Body of pancreas (tissue), 4 donors: ENCODE data around the gene SETBP1. TPM values are rescaled to one million over a fixed set of nuclear protein-coding genes. Genes with fewer than 3 reads are reported as not detected.

Experiments used
- ATAC-seq: fragments of 150-250 bp; one replicate; pipeline ENCODE4 v1.9.1; 2016
- DNase-seq, 4 donors: peaks; one replicate each; pipeline ENCODE4 v3.0.0-alpha.2; 2019
- H3K27ac ChIP-seq, 4 donors: fragments of 200-600 bp; sonication (generic); 1 replicate in 3 of 4; 2 replicates in 1 of 4; pipeline versions ENCODE4 v1.5.1 to v1.6.1; 2016 to 2019; ENCODE audit warnings: mild to moderate bottlenecking in 1 of 4, mixed read lengths in 1 of 4, moderate library complexity in 1 of 4
- H3K27me3 ChIP-seq, 2 donors: fragments of 200-600 bp; sonication (generic); one replicate each; pipeline ENCODE4 v1.6.0; 2016; ENCODE audit warnings: mild to moderate bottlenecking in 1 of 2
- H3K36me3 ChIP-seq, 2 donors: fragments of 200-600 bp; sonication (generic); replicated peaks in 1 of 2; 2 replicates each; pipeline ENCODE4 v1.5.1; 2016; ENCODE audit warnings: low read depth in 2 of 2; ENCODE audit not compliant: insufficient read depth in 1 of 2
- H3K4me1 ChIP-seq: fragments of 200-600 bp; sonication (generic); one replicate; pipeline ENCODE4 v1.6.0; 2016
- H3K4me3 ChIP-seq, 2 donors: fragments of 200-600 bp; sonication (generic); 1 replicate in 1 of 2; 2 replicates in 1 of 2; pipeline ENCODE4 v1.5.1; 2016 to 2019
- H3K9me3 ChIP-seq, 3 donors: fragments of 200-600 bp; sonication (generic); 1 replicate in 2 of 3; 2 replicates in 1 of 3; pipeline ENCODE4 v1.5.1; 2016
- CTCF ChIP-seq, 7 experiments: fragments of 450-650 bp in 4 of 7; fragments of 200-600 bp in 3 of 7; sonication (generic) in 3 of 7; IDR thresholded peaks; one replicate each; pipeline ENCODE4 v1.5.1; 2016 to 2019; ENCODE audit warnings: antibody characterized with exemption in 7 of 7
- POLR2A ChIP-seq, 3 donors: fragments of 450-650 bp; IDR thresholded peaks; one replicate each; pipeline ENCODE4 v1.6.1; 2016; ENCODE audit warnings: antibody characterized with exemption in 3 of 3, mild to moderate bottlenecking in 2 of 3
- WGBS, 2 donors: methylation state at CpG; one replicate each; pipeline ENCODE4 v1.1.5; 2017; 5-methylcytosine and 5-hydroxymethylcytosine counted together
- intact Hi-C: fragments of 100-400 bp; cut with DNase I; formaldehyde crosslinking; loops from one replicate; pipeline ENCODE4 v1.15.1; 2023
- total RNA-seq, 2 donors: library from RNA; depleted of rRNA; stranded (reverse); fragments of >200 nt; gene quantifications; one replicate each; pipeline ENCODE4 v1.1.0, GENCODE V29; 2016

Gene SETBP1
- total RNA-seq, 2 donors from 2014 or later: 23.6 to 37.2 TPM

- no peak overlapping the region for H3K27ac ChIP-seq
- ATAC-seq (no peak), DNase-seq (no peak)
- H3K4me3 ChIP-seq: no peak overlapping the region
- H3K4me1 ChIP-seq: no peaks in the 10 kb centered on the region
- WGBS, 2 donors: 75 to 92% methylated on average over 2 of the region's 2 CpGs
- intact Hi-C loops: no loop called here
- no peaks in the 10 kb centered on the region for H3K27me3 ChIP-seq
- TF ChIP-seq POLR2A (IDR thresholded peaks at IDR 0.05): no peak
- TF ChIP-seq CTCF (IDR thresholded peaks at IDR 0.05): no peak
- peaks cover 0 to under 1% of the 10 kb centered on the region in 2 donors for H3K36me3 ChIP-seq
- H3K9me3 ChIP-seq: no peaks in the 10 kb centered on the region
Observed at GRCh38 chr18:45068400-45069094, 387.9 kb downstream of the SETBP1 start.

- intact Hi-C loops: no loop called here
- H3K27ac ChIP-seq: no peak overlapping the region
- H3K36me3 ChIP-seq: no peaks in the 10 kb centered on the region
- no peak for ATAC-seq
- H3K4me1 ChIP-seq: no peaks in the 10 kb centered on the region
- no peak for DNase-seq
- TF ChIP-seq CTCF (IDR thresholded peaks at IDR 0.05) (no peak), POLR2A (IDR thresholded peaks at IDR 0.05) (no peak)
- no peaks in the 10 kb centered on the region for H3K27me3 ChIP-seq
- 92 to 95% methylated on average over 1 of the region's 1 CpG for WGBS, 2 donors
- no peaks in the 10 kb centered on the region for H3K9me3 ChIP-seq
- no peak overlapping the region for H3K4me3 ChIP-seq
Observed at GRCh38 chr18:45069546-45069945, 388.9 kb downstream of the SETBP1 start.

GRCh38 chr18:45071956-45072355, 391.3 kb downstream of the SETBP1 start:
- H3K27me3 ChIP-seq: no peaks in the 10 kb centered on the region
- no peak overlapping the region for H3K27ac ChIP-seq
- TF ChIP-seq CTCF (IDR thresholded peaks at IDR 0.05): no peak
- no peak for TF ChIP-seq POLR2A (IDR thresholded peaks at IDR 0.05)
- WGBS, 2 donors: 55 to 71% methylated on average over 3 of the region's 3 CpGs
- H3K4me1 ChIP-seq: no peaks in the 10 kb centered on the region
- no peaks in the 10 kb centered on the region for H3K9me3 ChIP-seq
- DNase-seq (no peak), ATAC-seq (no peak)
- H3K4me3 ChIP-seq: no peak overlapping the region
- intact Hi-C loops: no loop called here
- H3K36me3 ChIP-seq: no peaks in the 10 kb centered on the region

- intact Hi-C loops: no loop called here
- ATAC-seq: no peak
- Histone ChIP-seq H3K27ac (no peak overlapping the region), H3K36me3 (no peaks in the 10 kb centered on the region), H3K9me3 (no peaks in the 10 kb centered on the region), H3K27me3 (no peaks in the 10 kb centered on the region), H3K4me1 (no peaks in the 10 kb centered on the region), H3K4me3 (no peak overlapping the region)
- no peak for DNase-seq
- TF ChIP-seq POLR2A (IDR thresholded peaks at IDR 0.05) (no peak), CTCF (IDR thresholded peaks at IDR 0.05) (no peak)
Observed at GRCh38 chr18:45073556-45073955, 392.9 kb downstream of the SETBP1 start.

- H3K9me3 ChIP-seq: no peaks in the 10 kb centered on the region
- ATAC-seq (no peak), DNase-seq (no peak)
- intact Hi-C loops: no loop called here
- no peaks in the 10 kb centered on the region for H3K4me1 ChIP-seq
- no peaks in the 10 kb centered on the region for H3K36me3 ChIP-seq
- no peak for TF ChIP-seq CTCF (IDR thresholded peaks at IDR 0.05)
- no peak for TF ChIP-seq POLR2A (IDR thresholded peaks at IDR 0.05)
- no peaks in the 10 kb centered on the region for H3K27me3 ChIP-seq
- H3K27ac ChIP-seq: no peak overlapping the region
- H3K4me3 ChIP-seq: no peak overlapping the region
- 72 to 73% methylated on average over 6 of the region's 6 CpGs for WGBS, 2 donors
Observed at GRCh38 chr18:45081566-45082181, 401.0 kb downstream of the SETBP1 start.
